Neuronal stem cell (in vitro differentiated cells): ENCODE results near the gene TEPSIN.

Experiments
- DNase-seq: peaks from one replicate; pipeline ENCODE4 v3.0.0-alpha.2; 2013; ENCODE audit warnings: low spot score
- H2AFZ ChIP-seq: one replicate; pipeline ENCODE4 v1.6.1; 2013; ENCODE audit warnings: mild to moderate bottlenecking, low read length, inconsistent platforms
- H2AK5ac ChIP-seq: 2 replicates; pipeline ENCODE4 v1.6.1; 2013; ENCODE audit warnings: low read depth, mild to moderate bottlenecking, inconsistent platforms, low read length, moderate library complexity, mixed read lengths
- H2BK120ac ChIP-seq: 2 replicates; pipeline ENCODE4 v1.6.1; 2013; ENCODE audit warnings: low read depth, mild to moderate bottlenecking, inconsistent platforms, low read length, moderate library complexity, mixed read lengths
- H2BK12ac ChIP-seq: one replicate; pipeline ENCODE4 v1.6.1; 2013; ENCODE audit warnings: low read length, inconsistent platforms
- H2BK15ac ChIP-seq: 2 replicates; pipeline ENCODE4 v1.6.1; 2013; ENCODE audit warnings: mild to moderate bottlenecking, low read length, inconsistent platforms, mixed read lengths
- H2BK5ac ChIP-seq: one replicate; pipeline ENCODE4 v1.6.1; 2013; ENCODE audit warnings: inconsistent platforms, mild to moderate bottlenecking, low read length, moderate library complexity
- H3K14ac ChIP-seq: one replicate; pipeline ENCODE4 v1.6.1; 2013; ENCODE audit warnings: low read length, inconsistent platforms
- H3K18ac ChIP-seq: 2 replicates; pipeline ENCODE4 v1.6.1; 2013; ENCODE audit warnings: low read length, inconsistent platforms
- H3K23ac ChIP-seq: 2 replicates; pipeline ENCODE4 v1.6.1; 2013; ENCODE audit warnings: low read depth, mild to moderate bottlenecking, mixed read lengths, low read length, inconsistent platforms; ENCODE audit not compliant: poor library complexity
- H3K27ac ChIP-seq: replicated peaks from 3 replicates; pipeline ENCODE4 v1.5.1; 2013; ENCODE audit warnings: low read length, inconsistent platforms
- H3K27me3 ChIP-seq, 3 experiments: 2 replicates each; pipeline ENCODE4 v1.6.1; 2013; ENCODE audit warnings: low read length in 3 of 3, mild to moderate bottlenecking in 2 of 3, inconsistent platforms in 1 of 3, low read depth in 1 of 3, mixed read lengths in 1 of 3, moderate library complexity in 1 of 3; ENCODE audit not compliant: control insufficient read depth in 3 of 3, insufficient read depth in 3 of 3
- H3K36me3 ChIP-seq, 2 donors: replicated peaks in 1 of 2; 2 replicates each; pipeline ENCODE4 v1.6.1; 2013; ENCODE audit warnings: low read length in 2 of 2; ENCODE audit not compliant: control insufficient read depth in 2 of 2, insufficient read depth in 2 of 2
- H3K4ac ChIP-seq: 2 replicates; pipeline ENCODE4 v1.6.1; 2013; ENCODE audit warnings: inconsistent platforms, mild to moderate bottlenecking, low read length, moderate library complexity
- H3K4me1 ChIP-seq, 2 donors: 1 replicate in 1 of 2; 2 replicates in 1 of 2; pipeline ENCODE4 v1.6.1; 2013; ENCODE audit warnings: low read length in 2 of 2, low read depth in 1 of 2; ENCODE audit not compliant: control insufficient read depth in 2 of 2, insufficient read depth in 1 of 2
- H3K4me2 ChIP-seq: one replicate; pipeline ENCODE4 v1.6.1; 2013; ENCODE audit warnings: mild to moderate bottlenecking, low read length, inconsistent platforms; ENCODE audit not compliant: insufficient read depth, poor library complexity, severe bottlenecking
- H3K4me3 ChIP-seq, 2 donors: 2 replicates each; pipeline ENCODE4 v1.5.1; 2013; ENCODE audit warnings: low read length in 2 of 2, mild to moderate bottlenecking in 2 of 2, inconsistent platforms in 1 of 2, moderate library complexity in 1 of 2
- H3K79me1 ChIP-seq: one replicate; pipeline ENCODE4 v1.6.1; 2013; ENCODE audit warnings: low read depth, mild to moderate bottlenecking, inconsistent platforms, low read length, moderate library complexity
- H3K9ac ChIP-seq: one replicate; pipeline ENCODE4 v1.6.1; 2013; ENCODE audit warnings: mild to moderate bottlenecking, low read depth, low read length, inconsistent platforms; ENCODE audit not compliant: poor library complexity
- H3K9me3 ChIP-seq, 2 donors: replicated peaks in 1 of 2; 2 replicates each; pipeline versions ENCODE3 to v1.6.1; 2013; ENCODE audit warnings: low read length in 2 of 2, mild to moderate bottlenecking in 2 of 2, inconsistent platforms in 1 of 2, low read depth in 1 of 2, mixed read lengths in 1 of 2, moderate library complexity in 1 of 2; ENCODE audit not compliant: control insufficient read depth in 2 of 2, insufficient read depth in 1 of 2
- H4K8ac ChIP-seq: one replicate; pipeline ENCODE4 v1.6.1; 2013; ENCODE audit warnings: low read depth, mild to moderate bottlenecking, inconsistent platforms, low read length, moderate library complexity
- H4K91ac ChIP-seq: one replicate; pipeline ENCODE4 v1.6.1; 2013; ENCODE audit warnings: low read length, low read depth, mild to moderate bottlenecking, inconsistent platforms; ENCODE audit not compliant: poor library complexity
- WGBS, 2 donors: extraction: QIAGEN DNeasy Blood & Tissue Kit; methylation state at CpG; one replicate each; pipeline ENCODE4 v1.1.7; 2013; ENCODE audit warnings: missing lambda C conversion rate in 2 of 2, mixed read lengths in 1 of 2; ENCODE audit not compliant: insufficient read length in 2 of 2, insufficient replicate concordance in 1 of 2; ENCODE audit errors: extremely low coverage in 2 of 2; 5-methylcytosine and 5-hydroxymethylcytosine counted together

Gene TEPSIN

DNA sequence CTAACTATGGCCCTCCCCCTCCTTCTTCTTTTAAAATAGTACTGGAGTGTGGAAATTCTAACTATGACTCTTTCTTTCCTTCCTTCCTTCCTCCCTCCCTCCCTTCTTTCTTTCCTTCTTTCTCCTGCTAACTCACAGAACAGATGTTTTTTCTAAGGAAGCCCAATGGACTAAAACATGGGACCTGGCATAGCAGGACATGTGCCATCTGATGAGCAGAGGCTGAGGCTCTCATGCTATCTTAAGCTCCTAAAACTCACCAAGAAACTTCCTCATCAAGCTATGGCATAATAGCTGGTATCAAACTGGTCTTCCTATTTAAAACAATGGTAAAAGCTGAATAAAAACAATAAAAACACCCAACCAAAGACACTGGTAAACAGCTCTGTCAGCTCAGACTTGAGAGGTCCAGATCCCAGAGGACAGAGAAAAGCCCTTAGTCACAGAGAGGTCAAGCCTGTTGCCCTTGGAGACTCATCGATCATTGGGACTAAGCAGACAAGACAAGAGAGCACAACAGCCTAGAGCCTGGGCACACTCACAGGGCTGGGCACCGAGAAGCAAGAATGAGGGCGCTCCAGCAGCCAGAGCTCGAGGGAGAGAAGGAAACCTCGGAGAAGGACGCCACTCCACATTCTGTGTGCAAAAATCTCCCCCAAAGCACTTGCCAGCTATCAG is 28.7 kb upstream of the TEPSIN start:
- H3K9me3 ChIP-seq, result peaks cover 0 to 2% of the 10 kb centered on the region in 2 donors
- H2BK12ac ChIP-seq, result no peak overlapping the region
- no CpG with 5 or more reads among the region's 6 CpGs for WGBS, 2 donors
- no peak overlapping the region for H3K14ac ChIP-seq
- no peak overlapping the region for H2BK120ac ChIP-seq
- no peak overlapping the region for H3K4me3 ChIP-seq
- no peak overlapping the region for H2BK15ac ChIP-seq
- H3K79me1 ChIP-seq, result peaks cover 2% of the 10 kb centered on the region
- H3K4ac ChIP-seq, result no peak overlapping the region
- H4K91ac ChIP-seq, result no peak overlapping the region
- H3K23ac ChIP-seq, result peak overlapping the region; percentile 57
- no peak overlapping the region for H3K18ac ChIP-seq
- H3K27ac ChIP-seq, result no peak overlapping the region
- peaks cover 8 to 73% of the 10 kb centered on the region in 2 donors for H3K36me3 ChIP-seq
- H3K4me1 ChIP-seq, result peaks cover 0 to 2% of the 10 kb centered on the region in 2 donors
- no peaks in the 10 kb centered on the region for H3K27me3 ChIP-seq
- H4K8ac ChIP-seq, result no peak overlapping the region
- no peak overlapping the region for H3K4me2 ChIP-seq
- H2AK5ac ChIP-seq, result no peak overlapping the region
- H3K9ac ChIP-seq, result no peak overlapping the region
- no peak overlapping the region for H2AFZ ChIP-seq
- DNase-seq, result no peak
- H2BK5ac ChIP-seq, result no peak overlapping the region

DNA sequence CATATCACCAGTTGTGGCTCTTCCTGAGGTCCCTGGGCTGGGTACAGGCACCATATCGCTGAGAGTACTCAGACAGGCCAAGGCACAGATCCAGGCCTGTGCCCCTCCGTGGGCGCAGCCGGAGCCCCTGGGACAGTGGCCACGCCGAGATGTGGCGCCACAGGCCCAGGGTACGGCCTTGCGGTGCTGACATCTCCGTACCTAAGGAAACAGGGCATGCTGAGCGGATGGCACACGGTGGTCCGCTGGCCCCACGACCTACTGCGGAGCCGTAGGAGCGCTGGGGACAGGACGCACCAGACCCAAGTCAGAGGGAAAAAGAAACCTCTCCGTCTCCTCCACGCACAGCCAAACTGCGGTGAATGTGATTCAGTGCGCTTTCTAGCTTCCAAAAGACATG is 26.7 kb upstream of the TEPSIN start:
- no peak overlapping the region for H3K18ac ChIP-seq
- no peak overlapping the region for H3K4ac ChIP-seq
- H3K79me1 ChIP-seq, result peaks cover 4% of the 10 kb centered on the region
- no peak overlapping the region for H3K27ac ChIP-seq
- H2BK5ac ChIP-seq, result no peak overlapping the region
- H3K4me3 ChIP-seq, result no peak overlapping the region
- no peak overlapping the region for H4K8ac ChIP-seq
- no peak for DNase-seq
- WGBS, 2 donors, result no CpG with 5 or more reads among the region's 22 CpGs
- no peak overlapping the region for H3K9ac ChIP-seq
- H3K4me2 ChIP-seq, result no peak overlapping the region
- H3K23ac ChIP-seq, result no peak overlapping the region
- no peak overlapping the region for H2AFZ ChIP-seq
- no peak overlapping the region for H2AK5ac ChIP-seq
- H3K9me3 ChIP-seq, result peaks cover 0 to 2% of the 10 kb centered on the region in 2 donors
- H2BK15ac ChIP-seq, result no peak overlapping the region
- no peak overlapping the region for H2BK12ac ChIP-seq
- H3K27me3 ChIP-seq, result no peaks in the 10 kb centered on the region
- no peak overlapping the region for H4K91ac ChIP-seq
- H3K14ac ChIP-seq, result no peak overlapping the region
- H3K4me1 ChIP-seq, result peaks cover 0 to 2% of the 10 kb centered on the region in 2 donors
- no peak overlapping the region for H2BK120ac ChIP-seq
- peaks cover 8 to 77% of the 10 kb centered on the region in 2 donors for H3K36me3 ChIP-seq

DNA sequence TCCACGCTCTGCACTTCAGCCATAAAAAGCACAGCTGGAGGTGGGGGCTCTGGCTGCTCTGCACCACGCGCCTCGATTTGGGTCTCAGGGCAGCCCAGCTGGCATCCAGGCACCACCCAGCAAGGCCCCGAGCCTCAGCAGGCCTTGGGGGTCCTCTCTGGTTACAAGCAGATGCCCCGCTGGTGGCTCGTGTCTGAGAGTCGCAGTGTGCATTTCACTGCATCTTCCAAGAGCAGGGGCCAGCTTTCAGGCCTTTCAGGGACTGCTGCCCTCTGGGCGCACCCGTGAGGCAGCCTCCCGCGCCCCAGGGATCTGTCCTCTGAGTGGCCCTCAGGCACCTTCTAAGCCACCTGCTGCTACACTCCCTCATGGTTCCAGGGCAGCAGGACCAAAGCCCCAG is 25.8 kb upstream of the TEPSIN start:
- Histone ChIP-seq H4K8ac (no peak overlapping the region), H2BK12ac (no peak overlapping the region), H3K36me3 (peaks cover 9 to 77% of the 10 kb centered on the region in 2 donors), H3K4ac (no peak overlapping the region), H2BK120ac (no peak overlapping the region), H2BK5ac (no peak overlapping the region), H2AK5ac (no peak overlapping the region), H3K27me3 (no peaks in the 10 kb centered on the region), H2AFZ (no peak overlapping the region), H3K27ac (no peak overlapping the region), H4K91ac (no peak overlapping the region), H3K4me1 (peaks cover 0 to 2% of the 10 kb centered on the region in 2 donors), H3K4me2 (no peak overlapping the region), H3K14ac (no peak overlapping the region), H3K4me3 (no peak overlapping the region), H3K9me3 (peaks cover 0 to 2% of the 10 kb centered on the region in 2 donors), H3K9ac (peak overlapping the region; percentile 38), H3K18ac (no peak overlapping the region), H3K23ac (no peak overlapping the region), H2BK15ac (no peak overlapping the region), H3K79me1 (peaks cover 4% of the 10 kb centered on the region)
- no peak for DNase-seq
- no CpG with 5 or more reads among the region's 12 CpGs for WGBS, 2 donors

GRCh38 chr17:81263371-81264181 is 24.7 kb upstream of the TEPSIN start:
- Histone ChIP-seq H3K14ac (no peak overlapping the region), H2BK120ac (no peak overlapping the region), H3K4me1 (peaks cover 0 to 2% of the 10 kb centered on the region in 2 donors), H2AK5ac (no peak overlapping the region), H3K79me1 (peaks cover 4% of the 10 kb centered on the region), H3K18ac (no peak overlapping the region), H3K9me3 (peaks cover 0 to 2% of the 10 kb centered on the region in 2 donors), H3K4ac (no peak overlapping the region), H3K36me3 (peaks cover 10 to 77% of the 10 kb centered on the region in 2 donors), H3K9ac (peak overlapping the region; percentile 4), H2BK12ac (no peak overlapping the region), H2AFZ (no peak overlapping the region), H2BK5ac (peak overlapping the region; percentile 39), H3K27ac (no peak overlapping the region), H4K8ac (no peak overlapping the region), H3K4me2 (no peak overlapping the region), H4K91ac (no peak overlapping the region), H2BK15ac (no peak overlapping the region), H3K27me3 (no peaks in the 10 kb centered on the region), H3K23ac (peak overlapping the region; percentile 43), H3K4me3 (no peak overlapping the region)
- WGBS, 2 donors, result no CpG with 5 or more reads among the region's 40 CpGs
- DNase-seq, result no peak
